Forelimb muscle (tissue), 1 donor: ENCODE measurements around the gene MPDZ. TPM values are rescaled to one million over a fixed set of nuclear protein-coding genes. Genes with fewer than 3 reads are reported as not detected.

Source experiments
- DNase-seq: peaks from one replicate; pipeline ENCODE4 v3.0.0-alpha.2; 2013; ENCODE audit warnings: low read depth
- polyA plus RNA-seq: library from polyadenylated mRNA; unstranded; fragments of 120-200 nt; gene quantifications from one replicate; pipeline ENCODE4 v1.2.1, GENCODE V29; 2013; ENCODE audit not compliant: insufficient read length

The MPDZ gene, protein sequence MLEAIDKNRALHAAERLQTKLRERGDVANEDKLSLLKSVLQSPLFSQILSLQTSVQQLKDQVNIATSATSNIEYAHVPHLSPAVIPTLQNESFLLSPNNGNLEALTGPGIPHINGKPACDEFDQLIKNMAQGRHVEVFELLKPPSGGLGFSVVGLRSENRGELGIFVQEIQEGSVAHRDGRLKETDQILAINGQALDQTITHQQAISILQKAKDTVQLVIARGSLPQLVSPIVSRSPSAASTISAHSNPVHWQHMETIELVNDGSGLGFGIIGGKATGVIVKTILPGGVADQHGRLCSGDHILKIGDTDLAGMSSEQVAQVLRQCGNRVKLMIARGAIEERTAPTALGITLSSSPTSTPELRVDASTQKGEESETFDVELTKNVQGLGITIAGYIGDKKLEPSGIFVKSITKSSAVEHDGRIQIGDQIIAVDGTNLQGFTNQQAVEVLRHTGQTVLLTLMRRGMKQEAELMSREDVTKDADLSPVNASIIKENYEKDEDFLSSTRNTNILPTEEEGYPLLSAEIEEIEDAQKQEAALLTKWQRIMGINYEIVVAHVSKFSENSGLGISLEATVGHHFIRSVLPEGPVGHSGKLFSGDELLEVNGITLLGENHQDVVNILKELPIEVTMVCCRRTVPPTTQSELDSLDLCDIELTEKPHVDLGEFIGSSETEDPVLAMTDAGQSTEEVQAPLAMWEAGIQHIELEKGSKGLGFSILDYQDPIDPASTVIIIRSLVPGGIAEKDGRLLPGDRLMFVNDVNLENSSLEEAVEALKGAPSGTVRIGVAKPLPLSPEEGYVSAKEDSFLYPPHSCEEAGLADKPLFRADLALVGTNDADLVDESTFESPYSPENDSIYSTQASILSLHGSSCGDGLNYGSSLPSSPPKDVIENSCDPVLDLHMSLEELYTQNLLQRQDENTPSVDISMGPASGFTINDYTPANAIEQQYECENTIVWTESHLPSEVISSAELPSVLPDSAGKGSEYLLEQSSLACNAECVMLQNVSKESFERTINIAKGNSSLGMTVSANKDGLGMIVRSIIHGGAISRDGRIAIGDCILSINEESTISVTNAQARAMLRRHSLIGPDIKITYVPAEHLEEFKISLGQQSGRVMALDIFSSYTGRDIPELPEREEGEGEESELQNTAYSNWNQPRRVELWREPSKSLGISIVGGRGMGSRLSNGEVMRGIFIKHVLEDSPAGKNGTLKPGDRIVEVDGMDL (N-terminal part only)
- polyA plus RNA-seq, result 42.9 TPM

GRCh38 chr9:13279284-13280141 lies at the start of gene MPDZ:
TSS of gene MPDZ (minus strand) at chr9:13279692. CDS start at chr9:13250315, 29,377 bp downstream.
- DNase-seq, result peak; percentile 62

DNA sequence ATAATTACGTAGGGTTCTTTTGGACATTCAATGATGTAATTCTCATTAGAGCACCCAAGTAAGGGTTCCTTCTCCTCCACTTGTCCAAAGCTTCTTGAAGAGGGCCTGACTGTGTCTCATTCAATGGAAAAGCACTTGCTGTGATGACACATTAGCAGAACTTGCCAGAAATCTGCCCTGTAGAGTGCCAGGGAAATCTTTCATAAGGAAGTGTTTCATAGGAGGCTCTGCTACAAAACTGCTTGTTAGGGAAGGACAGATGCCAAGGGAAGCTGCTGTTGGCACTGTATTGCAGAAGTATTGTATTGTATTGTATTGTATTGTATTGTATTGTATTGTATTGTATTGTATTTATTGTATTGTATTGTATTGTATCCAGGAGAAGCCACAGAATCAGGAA lies 45.5 kb upstream of the MPDZ start:
- DNase-seq, result no peak

GRCh38 chr9:13322828-13323550 lies 43.5 kb upstream of the MPDZ start:
- DNase-seq, result no peak

DNA sequence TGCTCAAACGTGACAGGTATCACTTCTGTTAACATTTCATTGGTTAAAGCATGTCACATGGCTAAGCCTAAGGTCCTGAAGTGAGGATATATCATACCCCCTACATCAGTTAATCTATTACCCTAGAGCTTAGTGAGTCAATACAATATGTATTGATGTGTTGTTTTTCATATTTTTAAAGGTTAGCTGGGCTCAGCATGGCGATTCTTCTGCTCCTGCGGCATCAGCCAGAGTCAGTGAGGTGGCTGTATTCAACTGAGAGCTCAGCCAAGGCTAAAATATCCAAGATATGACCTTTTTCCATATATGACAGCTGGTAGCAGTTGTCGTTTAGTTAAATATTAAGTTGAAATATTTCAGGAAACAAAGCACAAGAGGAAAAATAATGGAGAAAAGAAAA lies 38.5 kb upstream of the MPDZ start:
- no peak for DNase-seq

DNA sequence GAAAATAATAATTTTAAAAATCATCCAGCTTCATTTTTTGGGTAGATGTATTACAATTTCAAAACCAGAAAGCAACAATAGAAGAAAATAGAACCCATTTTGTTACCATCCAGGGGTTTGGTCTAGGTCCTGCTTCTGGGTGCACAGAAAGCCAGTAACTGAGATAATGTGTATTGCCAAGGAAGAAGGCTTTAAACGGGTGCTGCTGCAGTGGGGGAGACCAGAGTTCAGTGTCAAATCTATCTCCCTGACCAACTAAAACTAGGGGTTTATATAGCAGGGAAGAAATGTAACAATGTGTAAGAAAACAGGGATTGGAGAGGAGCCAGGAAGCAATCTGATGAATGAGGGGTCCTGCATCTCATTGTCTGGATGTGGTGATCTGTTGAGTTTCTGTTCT lies 17.5 kb upstream of the MPDZ start:
- DNase-seq, result no peak

GRCh38 chr9:13295556-13295955 lies 16.1 kb upstream of the MPDZ start:
- DNase-seq, result no peak

DNA sequence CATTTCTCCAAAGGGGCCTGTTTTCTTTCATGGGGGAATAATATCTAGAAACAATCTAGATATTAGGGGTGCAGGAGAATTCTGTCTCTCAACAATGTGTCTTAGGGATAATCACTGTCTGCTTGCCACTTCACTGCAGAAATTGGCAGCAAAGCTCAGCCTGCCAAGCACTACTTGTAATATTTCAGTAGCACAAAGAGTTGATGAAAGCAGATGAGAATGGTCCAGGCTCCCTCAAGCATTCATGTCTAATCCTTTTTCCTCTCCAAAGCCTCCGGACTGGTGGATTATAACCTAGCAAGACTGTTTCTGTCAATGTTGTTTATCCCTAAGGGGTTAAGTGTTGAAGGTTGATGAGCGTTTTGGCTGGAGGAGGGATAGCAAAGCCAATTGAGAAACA lies 13.3 kb upstream of the MPDZ start:
- no peak for DNase-seq

- DNase-seq, result no peak
Observed at GRCh38 chr9:13292158-13292557, 12.7 kb upstream of the MPDZ start.

- no peak for DNase-seq
Observed at GRCh38 chr9:13291718-13292117, 12.2 kb upstream of the MPDZ start.

DNA sequence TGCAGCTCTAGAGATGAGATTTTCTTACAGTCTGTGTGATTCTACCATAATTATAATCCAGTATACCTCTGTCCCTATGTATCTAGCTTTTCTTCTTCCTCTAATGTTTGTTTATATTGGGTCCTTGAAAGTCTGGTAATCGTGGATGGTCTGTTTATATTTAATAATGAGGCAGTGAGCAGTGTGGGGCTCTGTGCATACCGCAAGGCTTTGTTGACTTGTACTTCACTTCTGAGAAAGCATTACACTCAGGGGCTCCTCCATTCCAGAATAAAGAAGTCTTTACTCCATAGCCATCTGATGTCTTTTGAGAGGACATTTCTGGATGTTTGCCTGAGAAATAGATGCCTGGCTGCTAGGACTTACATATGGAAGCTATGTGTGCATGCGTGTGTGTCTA lies 4.5 kb upstream of the MPDZ start:
- no peak for DNase-seq

DNA sequence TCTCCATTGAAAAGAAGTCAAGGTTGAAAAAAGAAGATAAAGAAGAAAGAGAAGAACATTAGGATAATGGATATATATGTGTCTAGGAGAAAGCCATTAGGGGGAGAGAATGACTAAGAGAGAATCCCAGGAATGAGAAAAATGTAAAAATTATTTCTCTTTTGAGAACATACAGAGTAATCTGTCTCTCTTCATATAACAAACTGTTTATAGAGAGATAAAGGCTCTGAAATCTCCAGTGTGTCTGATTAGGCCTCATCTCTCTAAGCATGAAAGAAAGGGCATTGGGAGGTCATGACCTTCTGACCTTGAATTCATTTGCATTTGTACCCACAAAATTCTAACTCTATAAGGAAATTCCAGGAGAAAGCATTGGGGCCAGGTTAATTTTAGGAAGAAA lies 3.5 kb upstream of the MPDZ start:
- no peak for DNase-seq

DNA sequence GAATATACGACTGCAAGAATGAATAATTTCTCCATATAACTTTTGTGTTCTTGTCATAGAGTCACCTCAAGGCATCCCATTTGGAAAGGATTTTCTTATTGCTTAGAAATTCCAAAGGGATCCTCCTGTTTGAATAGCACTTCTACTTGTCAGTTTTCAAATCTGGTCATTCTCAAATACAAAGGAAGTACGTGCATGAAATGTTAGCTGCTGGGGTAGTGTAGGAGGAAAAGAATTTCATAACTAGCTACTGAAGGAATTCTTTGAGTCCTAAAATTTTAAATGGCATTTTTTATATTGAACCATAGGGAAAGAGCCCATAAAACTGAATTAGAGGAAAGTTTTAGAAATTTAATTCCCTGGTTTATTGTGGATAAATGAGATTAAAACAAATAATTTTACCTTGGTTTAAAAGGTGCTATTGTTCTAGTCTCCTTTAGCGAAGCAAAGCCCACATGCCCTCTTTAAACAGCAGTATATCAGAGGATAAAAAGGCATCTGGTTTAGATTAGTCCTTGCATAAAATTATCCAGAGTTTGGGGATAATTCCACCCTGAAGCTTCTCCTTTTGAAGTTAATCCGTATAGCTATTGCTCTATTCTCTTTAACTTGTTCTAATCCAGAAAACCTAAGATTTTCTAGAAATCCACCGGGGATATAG lies 2.0 kb upstream of the MPDZ start:
- no peak for DNase-seq

DNA sequence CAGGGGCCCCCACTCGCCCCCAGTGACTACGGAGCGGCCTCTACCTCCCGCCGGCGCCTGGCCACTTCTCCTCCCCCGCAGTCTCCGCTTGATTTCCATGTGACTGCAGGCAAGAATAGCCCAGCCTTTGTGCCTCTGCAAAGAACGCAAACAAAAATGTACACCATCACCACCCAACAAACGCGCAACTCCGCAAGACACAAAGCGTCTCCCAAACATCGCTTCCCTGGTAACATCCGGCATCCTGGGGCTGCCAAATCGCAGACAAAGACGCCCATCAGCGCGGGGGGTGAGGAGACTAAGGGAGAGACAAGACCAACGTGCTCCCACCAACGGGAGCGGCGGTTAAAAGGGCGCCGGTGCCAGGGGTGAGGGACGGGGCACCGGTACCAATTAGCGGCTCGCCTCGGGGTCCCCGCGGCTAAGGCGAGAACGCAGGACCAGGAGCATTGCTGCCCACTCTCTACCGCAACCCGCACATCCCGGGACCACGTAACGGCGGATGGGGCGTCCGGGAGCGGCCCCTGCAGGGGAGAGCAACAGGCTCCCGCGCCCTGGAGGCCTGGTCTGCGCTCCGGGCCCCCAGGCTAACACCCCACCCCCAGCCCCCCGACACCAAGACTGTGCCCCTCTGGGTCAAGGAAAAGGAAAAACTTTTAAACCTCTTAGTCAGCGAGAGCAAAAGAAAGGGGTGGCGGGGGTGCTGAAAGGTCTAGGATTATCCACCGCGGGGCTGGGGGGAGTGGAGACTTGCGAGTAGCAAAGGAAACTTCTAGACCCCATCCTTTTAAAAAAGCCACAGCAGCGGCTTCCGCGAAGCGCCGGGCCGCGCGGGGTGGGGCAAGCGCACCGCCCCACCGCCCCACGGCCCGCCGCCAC lies 885 bp downstream of the MPDZ start:
- DNase-seq, result no peak

GRCh38 chr9:13278023-13278367 lies 1.5 kb downstream of the MPDZ start:
- no peak for DNase-seq

DNA sequence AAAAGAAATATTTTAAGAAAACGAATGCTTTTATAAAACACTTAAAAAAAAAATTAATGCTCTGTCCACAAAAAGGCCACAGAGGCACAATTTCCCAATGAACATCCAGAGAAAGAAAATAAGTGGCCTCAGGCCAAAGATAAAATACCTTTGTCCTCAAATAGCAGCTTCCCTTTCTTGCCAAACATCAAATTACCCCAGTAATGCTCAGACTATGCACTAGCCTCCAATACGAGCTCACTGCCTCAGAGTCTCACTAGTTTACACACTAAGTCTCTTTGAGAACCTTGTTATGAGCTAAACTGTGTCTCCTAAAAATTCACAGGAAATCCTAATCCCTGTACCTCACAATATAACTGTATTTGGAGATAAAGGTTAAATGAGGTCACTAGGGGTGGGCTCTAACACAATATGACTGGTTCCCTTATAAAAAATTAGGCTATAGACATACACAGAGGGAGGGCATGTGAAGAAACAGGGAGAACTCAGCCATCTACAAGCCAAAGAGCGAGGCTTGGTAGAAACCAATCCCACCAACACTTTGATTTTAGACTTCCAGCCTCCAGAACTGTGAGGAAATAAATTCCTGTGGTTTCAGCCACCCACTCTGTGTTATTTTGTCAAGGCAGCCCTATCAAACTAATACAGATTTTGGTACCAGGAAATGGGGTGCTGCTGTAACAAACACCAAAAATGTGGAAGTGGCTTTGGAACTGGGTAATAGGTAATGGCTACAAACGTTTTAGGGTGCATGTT lies 4.4 kb downstream of the MPDZ start:
- no peak for DNase-seq

DNA sequence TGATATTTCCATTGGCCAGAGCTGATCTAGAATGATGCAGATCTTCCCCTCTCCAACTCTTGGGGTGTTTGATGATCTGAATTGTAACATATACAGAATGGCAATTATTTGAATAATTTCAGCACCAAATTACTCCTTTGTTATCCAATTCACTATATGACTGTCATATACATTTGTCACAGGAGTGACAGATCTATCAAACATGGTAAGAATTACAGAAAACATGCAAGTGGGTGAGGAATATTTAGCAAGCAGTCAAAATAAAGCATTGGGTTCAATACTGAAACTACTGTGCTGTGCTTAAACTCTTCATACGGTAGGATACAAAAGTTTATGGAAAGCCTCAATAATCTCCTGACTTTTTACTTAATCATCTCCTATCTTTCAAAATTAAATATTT lies 8.8 kb downstream of the MPDZ start:
- DNase-seq, result no peak

GRCh38 chr9:13269589-13270452 lies 9.7 kb downstream of the MPDZ start:
- no peak for DNase-seq
